GM12878 (cell line): ENCODE measurements around the gene MSLN. TPM values are rescaled to one million over a fixed set of nuclear protein-coding genes. Genes with fewer than 3 reads are reported as not detected.

Experiments
- ATAC-seq: fragments of 200-7000 bp; cut with Tn5 transposase; 3 replicates; pipeline ENCODE4 v1.9.1; 2020; ENCODE audit warnings: mild to moderate bottlenecking, moderate library complexity
- BruUV-seq: library from RNA; stranded (reverse); fragments of 400-500 nt; replicated peaks from 2 replicates; lab custom pipeline; 2021; lab: Mats Ljungman, UMichigan
- CTCF ChIA-PET: fragments of 300-600 bp; sonication (Branson Sonifier 250); formaldehyde crosslinking; extraction: SDS; loops from one replicate; lab custom pipeline; 2021; ENCODE audit warnings: inconsistent platforms; lab: Yijun Ruan, JAX
- POLR2A ChIA-PET: fragments of 350-600 bp; formaldehyde crosslinking; extraction: SDS; loops from one replicate; lab custom pipeline; 2021; ENCODE audit warnings: inconsistent platforms; lab: Charles Lee
- RAD21 ChIA-PET: fragments of 300-600 bp; sonication (Branson Sonifier 250); formaldehyde crosslinking; loops from one replicate; lab custom pipeline; 2023; ENCODE audit warnings: antibody characterized with exemption; ENCODE audit not compliant: unreplicated experiment; lab: Charles Lee
- SMC1A ChIA-PET: fragments of 300-600 bp; sonication (Branson Sonifier 250); formaldehyde crosslinking; loops from one replicate; lab custom pipeline; 2023; ENCODE audit not compliant: unreplicated experiment, uncharacterized antibody; lab: Charles Lee
- DNase-seq: peaks from one replicate; pipeline ENCODE4 v3.0.0-alpha.2; 2011; ENCODE audit warnings: low read depth, low spot score
- FAIRE-seq: peaks from 3 replicates; lab custom pipeline; 2011; peaks lifted over from hg19 to GRCh38; lab: Jason Lieb, UNC
- H2AFZ ChIP-seq: 2 replicates; pipeline ENCODE4 v1.6.0; 2011; ENCODE audit warnings: low read depth, low read length, control low read depth; ENCODE audit not compliant: control insufficient read depth
- H3K27ac ChIP-seq: 2 replicates; pipeline ENCODE4 v1.5.1; 2011; ENCODE audit warnings: control low read depth; ENCODE audit not compliant: control insufficient read depth, insufficient read depth
- H3K27me3 ChIP-seq, 2 experiments: replicated peaks in 1 of 2; 2 replicates each; pipeline versions ENCODE4 v1.6.0 to v1.6.1; 2011; ENCODE audit warnings: low read length in 1 of 2; ENCODE audit not compliant: control insufficient read depth in 2 of 2, insufficient read depth in 2 of 2
- H3K36me3 ChIP-seq, 2 experiments: 2 replicates each; pipeline ENCODE4 v1.5.1; 2011; ENCODE audit warnings: low read length in 1 of 2; ENCODE audit not compliant: control insufficient read depth in 2 of 2, insufficient read depth in 2 of 2
- H3K4me1 ChIP-seq: 2 replicates; pipeline ENCODE4 v1.6.1; 2011; ENCODE audit warnings: mild to moderate bottlenecking, low read length, moderate library complexity, mixed read lengths; ENCODE audit not compliant: control insufficient read depth, insufficient read depth
- H3K4me2 ChIP-seq: 2 replicates; pipeline ENCODE4 v1.6.0; 2011; ENCODE audit warnings: control low read depth; ENCODE audit not compliant: control insufficient read depth, insufficient read depth
- H3K4me3 ChIP-seq: fragments of 200-600 bp; sonication (generic); 2 replicates; pipeline ENCODE4 v1.5.1; 2016
- H3K79me2 ChIP-seq: 2 replicates; pipeline ENCODE4 v1.6.0; 2011; ENCODE audit warnings: low read length; ENCODE audit not compliant: control insufficient read depth, insufficient read depth
- H3K9ac ChIP-seq: 2 replicates; pipeline ENCODE4 v1.8.0; 2011; ENCODE audit warnings: low read length, control low read depth, mixed read lengths; ENCODE audit not compliant: control insufficient read depth, insufficient read depth
- H3K9me3 ChIP-seq: replicated peaks from 3 replicates; pipeline ENCODE4 v1.5.1; 2011; ENCODE audit warnings: mild to moderate bottlenecking, low read length; ENCODE audit not compliant: control insufficient read depth, insufficient read depth
- H4K20me1 ChIP-seq: 2 replicates; pipeline ENCODE4 v1.6.0; 2011; ENCODE audit not compliant: control insufficient read depth, insufficient read depth
- BHLHE40 ChIP-seq, 2 experiments: fragments of 450-650 bp in 1 of 2; IDR thresholded peaks; 2 replicates each; pipeline ENCODE4 v1.6.1; 2011 to 2017; ENCODE audit warnings: low read depth in 2 of 2, borderline replicate concordance in 1 of 2, improper control_type of control experiment in 1 of 2, low read length in 1 of 2, mild to moderate bottlenecking in 1 of 2
- CTCF ChIP-seq, 3 experiments: IDR thresholded peaks in 2 of 3; conservative IDR thresholded peaks in 1 of 3; 2 replicates each; pipeline ENCODE4 v1.5.1; 2011; ENCODE audit warnings: low read depth in 3 of 3, low read length in 3 of 3, mild to moderate bottlenecking in 3 of 3, control low read depth in 2 of 3, moderate library complexity in 2 of 3, inconsistent platforms in 1 of 3, mixed read lengths in 1 of 3; ENCODE audit not compliant: control insufficient read depth in 2 of 3, insufficient read depth in 1 of 3; ENCODE audit errors: extremely low read depth in 1 of 3
- EGR1 ChIP-seq, 2 experiments: IDR thresholded peaks; 1 replicate in 1 of 2; 2 replicates in 1 of 2; pipeline ENCODE4 v1.6.1; 2011 to 2012; ENCODE audit warnings: low read depth in 2 of 2, low read length in 2 of 2, borderline replicate concordance in 1 of 2, mild to moderate bottlenecking in 1 of 2, moderate library complexity in 1 of 2
- GATAD2B ChIP-seq: fragments of 450-650 bp; conservative IDR thresholded peaks from 2 replicates; pipeline ENCODE4 v1.6.1; 2017; ENCODE audit warnings: low read depth, mild to moderate bottlenecking, moderate library complexity
- IKZF2 ChIP-seq, 2 experiments: fragments of 450-650 bp; IDR thresholded peaks; 2 replicates each; pipeline ENCODE4 v1.6.1; 2017; ENCODE audit warnings: mild to moderate bottlenecking in 2 of 2, moderate library complexity in 2 of 2
- NR2C2 ChIP-seq: IDR thresholded peaks from 2 replicates; pipeline ENCODE4 v1.6.1; 2011; ENCODE audit warnings: borderline replicate concordance, low read depth; ENCODE audit not compliant: control insufficient read depth, insufficient read length
- PBX3 ChIP-seq: IDR thresholded peaks from 2 replicates; pipeline ENCODE4 v1.6.1; 2011; ENCODE audit warnings: mild to moderate bottlenecking, low read depth, low read length, moderate library complexity; ENCODE audit not compliant: insufficient replicate concordance
- POLR2AphosphoS2 ChIP-seq: IDR thresholded peaks from 2 replicates; pipeline ENCODE4 v1.6.1; 2011; ENCODE audit warnings: low read depth, mild to moderate bottlenecking, low read length, improper control_type of control experiment, moderate library complexity
- RELA ChIP-seq: fragments of 450-650 bp; IDR thresholded peaks from 2 replicates; pipeline ENCODE4 v1.8.0; 2014; ENCODE audit warnings: borderline replicate concordance; ENCODE audit not compliant: partially characterized antibody
- SIX5 ChIP-seq: IDR thresholded peaks from 2 replicates; pipeline ENCODE4 v1.6.1; 2011; ENCODE audit warnings: mild to moderate bottlenecking, low read depth, low read length, moderate library complexity; ENCODE audit not compliant: severe bottlenecking
- SMC3 ChIP-seq: IDR thresholded peaks from 2 replicates; pipeline ENCODE4 v1.6.1; 2011; ENCODE audit warnings: low read length, improper control_type of control experiment, borderline replicate concordance
- SP1 ChIP-seq: IDR thresholded peaks from one replicate; pipeline ENCODE4 v1.6.1; 2011; ENCODE audit warnings: low read depth, low read length
- STAT1 ChIP-seq: fragments of 450-650 bp; conservative IDR thresholded peaks from 2 replicates; pipeline ENCODE4 v1.6.1; 2014; ENCODE audit warnings: antibody characterized with exemption, mild to moderate bottlenecking
- YBX1 ChIP-seq: fragments of 450-650 bp; IDR thresholded peaks from 2 replicates; pipeline ENCODE4 v1.6.1; 2016; ENCODE audit warnings: antibody characterized with exemption
- ZBTB4 ChIP-seq: fragments of 450-650 bp; formaldehyde crosslinking; IDR thresholded peaks from 2 replicates; pipeline ENCODE4 v1.4.0; 2022; ENCODE audit warnings: mild to moderate bottlenecking, moderate library complexity
- WGBS: methylation state at CpG from one replicate; pipeline ENCODE4 v1.1.6; 2016; ENCODE audit warnings: low lambda C conversion rate; ENCODE audit not compliant: insufficient replicate concordance, insufficient coverage; ENCODE audit errors: missing lambda C conversion rate; 5-methylcytosine and 5-hydroxymethylcytosine counted together
- in situ Hi-C: fragments of 300-500 bp; cut with MboI; formaldehyde crosslinking; loops from 9 replicates; pipeline ENCODE4 v1.14.3; 2018; ENCODE audit warnings: mixed read lengths
- intact Hi-C: fragments of 100-400 bp; cut with micrococcal nuclease; formaldehyde crosslinking; loops from one replicate; pipeline ENCODE4 v1.14.2; 2022; ENCODE audit not compliant: unreplicated experiment
- polyA plus RNA-seq, 11 experiments: library from polyadenylated mRNA; depleted of rRNA in 4 of 11; unstranded in 6 of 11; stranded (reverse) in 5 of 11; fragments of >200 nt; fragmentation: Nextera tagmentation in 4 of 11; fragmentation: Illumina TruSeq in 1 of 11; extraction: Ambion mirVana in 4 of 11; extraction: Trizol in 1 of 11; gene quantifications; 1 replicate in 1 of 11; 2 replicates in 10 of 11; pipeline versions ENCODE4 v1.2.1 to v1.2.3, GENCODE V29; 2011 to 2016; ENCODE audit warnings: inconsistent platforms in 2 of 11, missing spikeins in 2 of 11, low read depth in 1 of 11
- total RNA-seq, 4 experiments: library from RNA; depleted of rRNA in 3 of 4; stranded (reverse); fragments of >200 nt in 3 of 4; fragmentation: Illumina TruSeq in 1 of 4; extraction: Trizol in 1 of 4; gene quantifications; 2 replicates each; pipeline versions ENCODE4 v1.2.1 to v1.2.3, GENCODE V29; 2013 to 2021

Gene MSLN
- total and polyA plus RNA-seq, 10 of the 15 experiments (the other 5 are each of a cell fraction or from before 2014, with no cell fraction given): 0.08 TPM; not detected in 9

GRCh38 chr16:719815-720446 lies 40.6 kb upstream of the MSLN start:
- peak; percentile 66 for FAIRE-seq
- no peak for TF ChIP-seq YBX1
- no peak for TF ChIP-seq RELA
- TF ChIP-seq ZBTB4 (CRISPR knock-in tag): no peak
- peak in 1 of 2 experiments; percentile 29; a peak in 1 of 4 replicates for TF ChIP-seq BHLHE40 (IDR thresholded peaks at IDR 0.05; ENCODE audit: borderline replicate concordance in 1 of 2, low read depth in 2 of 2, low read length in 1 of 2)
- peak in 2 of 3 experiments; percentile 31 to 38; a peak in 3 of 6 replicates for TF ChIP-seq CTCF (IDR thresholded peaks at IDR 0.05 in 2 of 3, conservative IDR thresholded peaks at IDR 0.05 in 1 of 3; ENCODE audit: control insufficient read depth in 2 of 3, extremely low read depth in 1 of 3, insufficient read depth in 1 of 3, low read depth in 3 of 3, low read length in 3 of 3)
- TF ChIP-seq POLR2AphosphoS2: 0 out of 2 replicates have a peak, but pooled peaks have one; percentile 29
- TF ChIP-seq NR2C2: no peak
- no peak for TF ChIP-seq SMC3
- TF ChIP-seq SP1: no peak
- no peak; a peak in 1 of 4 replicates for TF ChIP-seq IKZF2 (IDR thresholded peaks at IDR 0.05)
- peak in 1 of 2 experiments; percentile 30; a peak in 1 of 3 replicates for TF ChIP-seq EGR1 (IDR thresholded peaks at IDR 0.05; ENCODE audit: borderline replicate concordance in 1 of 2, low read depth in 2 of 2, low read length in 2 of 2)
- TF ChIP-seq STAT1: no peak
- no peak for TF ChIP-seq SIX5
- 0 out of 2 replicates have a peak, but pooled peaks have one; percentile 52 for TF ChIP-seq GATAD2B
- TF ChIP-seq PBX3: no peak

More at GRCh38 chr16:719815-720446, 40.6 kb upstream of the MSLN start:
- Histone ChIP-seq H3K4me3 (peak overlapping the region; percentile 86), H3K36me3 (no peaks in the 10 kb centered on the region), H3K27me3 (no peaks in the 10 kb centered on the region), H3K4me2 (peak overlapping the region; percentile 69), H3K9ac (peak overlapping the region; percentile 91), H3K9me3 (no peaks in the 10 kb centered on the region), H2AFZ (peak overlapping the region; percentile 6), H4K20me1 (0 out of 2 replicates have a peak, but pooled peaks cover 2% of the 10 kb centered on the region), H3K79me2 (no peaks in the 10 kb centered on the region; the same call in 1 of the 2 replicates), H3K4me1 (peaks cover 13% of the 10 kb centered on the region), H3K27ac (peak overlapping the region; percentile 87)
- ChIA-PET CTCF (interaction anchor here (0.7 to 2.5 kb wide), 11 partner anchors 8 to 69 kb away, joined by 3 to 16 read pairs (median 5); partner anchors contain the start of genes CHTF18, CIAO3, RPUSD1 and WDR24), RAD21 (interaction anchor here (0.8 to 2.4 kb wide), 5 partner anchors 8 to 68 kb away, joined by 3 to 10 read pairs (median 3); partner anchors contain the start of genes CHTF18 and RPUSD1), POLR2A (interaction anchor here (0.5 to 2.5 kb wide), 7 partner anchors 8 to 372 kb away, joined by 3 to 29 read pairs (median 10); partner anchors contain the start of genes CHTF18, CIAO3 and RPUSD1), SMC1A (interaction anchor here (0.8 to 1.3 kb wide), 3 partner anchors 8 to 68 kb away, joined by 3 to 4 read pairs (median 3); partner anchors contain the start of genes CHTF18 and RPUSD1)
- WGBS: 14% methylated on average over 16 of the region's 16 CpGs
- TSS peak; percentile 79 for BruUV-seq
- in situ Hi-C loops: no loop called here
- intact Hi-C loops: loop anchor here (2.0 kb wide), 2 partner anchors 21 to 35 kb away; partner anchors contain the start of genes CIAO3 and JMJD8
- DNase-seq (no peak), ATAC-seq (peak; percentile 4)
